ENCODE results near the gene GPR132.

GRCh38 chr14:105053421-105053820 is 11.8 kb downstream of the GPR132 start:
- no peak for TF ChIP-seq EZH2 (IDR thresholded peaks at IDR 0.05; ENCODE audit: low read length)
- no peak for TF ChIP-seq CTCF (optimal IDR thresholded peaks at IDR 0.05 in 1 of 3, IDR thresholded peaks at IDR 0.05 in 1 of 3, conservative IDR thresholded peaks at IDR 0.05 in 1 of 3; ENCODE audit: extremely low read depth in 1 of 3, insufficient read depth in 2 of 3, low read length in 3 of 3)
